Measurements from ENCODE around the gene MBP. TPM values are rescaled to one million over a fixed set of nuclear protein-coding genes. Genes with fewer than 3 reads are reported as not detected.

The MBP gene
- total RNA-seq, 1 donor from 2014 or later = 90.6 TPM

DNA sequence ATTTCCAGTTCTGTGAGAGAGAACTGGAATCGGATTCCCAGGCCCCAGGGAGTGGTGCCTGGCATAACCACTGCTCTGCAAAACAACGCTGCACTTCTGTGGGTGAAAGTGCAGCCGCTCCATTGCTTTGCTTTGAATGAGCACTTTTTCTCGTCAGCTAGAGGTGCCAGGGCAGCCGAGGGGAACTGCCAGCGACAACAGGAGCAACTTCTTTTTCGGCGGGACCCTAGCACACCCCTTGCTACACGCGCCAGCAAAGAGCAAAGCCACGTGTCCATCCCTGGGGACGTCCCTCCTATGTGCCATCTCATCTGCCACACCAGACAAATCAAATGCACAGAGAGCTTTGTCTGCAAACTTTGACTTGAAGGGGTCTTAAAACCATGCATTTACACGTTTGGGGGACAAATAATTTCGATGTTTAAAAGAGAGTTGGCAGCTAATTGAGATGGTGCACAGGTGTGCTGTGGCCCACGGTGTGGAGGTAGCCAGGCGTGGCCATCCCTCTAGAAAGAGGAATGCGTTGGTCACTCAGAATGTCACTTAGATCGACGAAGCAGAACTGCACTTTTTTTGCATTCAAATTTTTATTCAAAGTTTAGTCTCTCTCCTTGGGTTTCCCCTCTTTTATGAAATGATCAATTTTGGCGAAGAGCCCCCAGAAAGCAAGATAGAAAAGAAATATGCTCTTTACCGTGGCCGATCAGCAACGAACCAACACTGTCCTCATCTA is 151.8 kb downstream of the MBP start:
- no peaks in the 10 kb centered on the region for H3K27me3 ChIP-seq (ENCODE audit: low read depth)
- H3K4me3 ChIP-seq = no peak overlapping the region
- TF ChIP-seq, protein P1, sequence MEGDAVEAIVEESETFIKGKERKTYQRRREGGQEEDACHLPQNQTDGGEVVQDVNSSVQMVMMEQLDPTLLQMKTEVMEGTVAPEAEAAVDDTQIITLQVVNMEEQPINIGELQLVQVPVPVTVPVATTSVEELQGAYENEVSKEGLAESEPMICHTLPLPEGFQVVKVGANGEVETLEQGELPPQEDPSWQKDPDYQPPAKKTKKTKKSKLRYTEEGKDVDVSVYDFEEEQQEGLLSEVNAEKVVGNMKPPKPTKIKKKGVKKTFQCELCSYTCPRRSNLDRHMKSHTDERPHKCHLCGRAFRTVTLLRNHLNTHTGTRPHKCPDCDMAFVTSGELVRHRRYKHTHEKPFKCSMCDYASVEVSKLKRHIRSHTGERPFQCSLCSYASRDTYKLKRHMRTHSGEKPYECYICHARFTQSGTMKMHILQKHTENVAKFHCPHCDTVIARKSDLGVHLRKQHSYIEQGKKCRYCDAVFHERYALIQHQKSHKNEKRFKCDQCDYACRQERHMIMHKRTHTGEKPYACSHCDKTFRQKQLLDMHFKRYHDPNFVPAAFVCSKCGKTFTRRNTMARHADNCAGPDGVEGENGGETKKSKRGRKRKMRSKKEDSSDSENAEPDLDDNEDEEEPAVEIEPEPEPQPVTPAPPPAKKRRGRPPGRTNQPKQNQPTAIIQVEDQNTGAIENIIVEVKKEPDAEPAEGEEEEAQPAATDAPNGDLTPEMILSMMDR (IDR thresholded peaks at IDR 0.05) = no peak
- intact Hi-C loops (cut with DNase I) = no loop called here
- H3K36me3 ChIP-seq = no peaks in the 10 kb centered on the region
- ATAC-seq (no peak), DNase-seq (no peak)
- no peaks in the 10 kb centered on the region for H3K4me1 ChIP-seq
- no peaks in the 10 kb centered on the region for H3K9me3 ChIP-seq
- no peak overlapping the region for H3K27ac ChIP-seq

DNA sequence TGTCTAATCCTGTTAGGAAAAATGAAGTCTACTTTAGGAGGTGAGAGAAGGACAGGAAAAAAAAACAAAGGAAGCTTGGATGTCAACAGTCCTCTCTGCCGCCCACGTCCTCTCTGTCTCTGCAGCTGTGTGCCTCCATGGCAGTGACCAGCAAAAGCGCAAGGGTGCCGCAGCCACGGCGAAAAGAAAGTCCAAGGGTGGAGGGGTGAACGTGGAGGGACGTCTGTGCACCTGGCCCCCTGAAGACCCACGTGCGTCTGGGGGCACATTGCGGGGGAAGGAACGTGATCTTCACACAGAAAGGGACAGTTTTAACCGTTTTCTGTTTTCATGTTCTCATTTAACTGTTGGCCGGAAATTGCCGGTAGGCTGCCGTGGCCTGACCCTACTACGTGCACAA is 152.7 kb downstream of the MBP start:
- Histone ChIP-seq H3K27ac (no peak overlapping the region), H3K4me3 (no peak overlapping the region), H3K36me3 (no peaks in the 10 kb centered on the region), H3K27me3 (ENCODE audit: low read depth) (no peaks in the 10 kb centered on the region), H3K9me3 (no peaks in the 10 kb centered on the region), H3K4me1 (no peaks in the 10 kb centered on the region)
- DNase-seq (no peak), ATAC-seq (no peak)
- intact Hi-C loops (cut with DNase I) = no loop called here
- TF ChIP-seq, protein P1 (IDR thresholded peaks at IDR 0.05) = no peak

DNA sequence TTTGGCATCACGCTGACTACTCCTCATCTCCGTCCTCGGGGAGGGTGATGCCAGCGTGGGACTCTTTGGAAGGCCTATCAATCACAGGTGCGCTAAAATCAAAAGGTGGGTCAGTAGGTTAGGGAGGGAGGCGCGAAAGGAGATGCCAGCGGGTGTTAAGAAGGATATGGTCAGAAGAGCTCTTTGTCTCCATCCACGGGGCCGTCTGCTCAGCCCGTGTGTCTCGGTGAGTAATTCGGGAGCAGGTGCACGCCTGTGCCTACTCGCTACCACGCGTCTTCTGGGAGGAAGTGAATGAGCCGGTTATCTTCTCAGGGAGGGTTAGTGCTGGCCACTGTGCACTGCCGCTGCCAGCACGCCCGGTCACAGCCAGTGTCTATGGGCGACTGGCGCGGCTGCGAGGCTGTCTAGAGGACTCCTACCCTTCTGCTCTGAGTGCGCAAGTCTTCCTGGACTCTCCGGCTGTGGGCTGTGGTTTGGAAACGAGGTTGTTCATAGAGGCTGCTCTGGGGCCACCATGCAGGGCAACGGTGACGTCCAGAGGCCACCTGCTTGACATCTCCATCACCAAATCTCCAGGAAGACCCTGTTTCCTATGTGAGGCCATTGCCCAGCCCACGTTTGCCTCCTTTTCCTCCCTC is 153.4 kb downstream of the MBP start:
- Histone ChIP-seq H3K4me3 (no peak overlapping the region), H3K4me1 (no peaks in the 10 kb centered on the region), H3K9me3 (no peaks in the 10 kb centered on the region), H3K36me3 (no peaks in the 10 kb centered on the region), H3K27ac (no peak overlapping the region), H3K27me3 (ENCODE audit: low read depth) (no peaks in the 10 kb centered on the region)
- no peak for ATAC-seq
- intact Hi-C loops (cut with DNase I) = no loop called here
- TF ChIP-seq, protein P1 (IDR thresholded peaks at IDR 0.05) = no peak
- DNase-seq = no peak

DNA sequence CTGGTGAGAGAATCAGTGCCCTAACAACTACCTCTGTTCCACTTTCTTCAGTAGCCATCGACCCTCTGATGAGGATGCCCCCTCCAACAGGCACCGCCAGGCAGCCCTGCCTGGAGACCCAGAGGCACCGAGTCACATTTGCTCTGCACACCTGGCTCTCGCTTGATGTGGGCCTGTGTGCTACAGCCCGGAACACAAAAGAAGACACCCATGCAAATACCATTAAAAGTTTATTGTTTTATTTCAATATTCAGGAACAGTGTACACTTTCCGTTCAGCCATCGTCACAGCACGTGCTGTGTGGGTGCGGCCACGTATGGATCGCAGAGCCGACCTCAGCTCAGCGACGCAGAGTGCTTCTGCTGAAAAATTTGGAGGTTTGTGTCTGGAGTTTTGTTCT is 154.0 kb downstream of the MBP start:
- intact Hi-C loops (cut with DNase I) = no loop called here
- no peak overlapping the region for H3K27ac ChIP-seq
- no peaks in the 10 kb centered on the region for H3K27me3 ChIP-seq (ENCODE audit: low read depth)

DNA sequence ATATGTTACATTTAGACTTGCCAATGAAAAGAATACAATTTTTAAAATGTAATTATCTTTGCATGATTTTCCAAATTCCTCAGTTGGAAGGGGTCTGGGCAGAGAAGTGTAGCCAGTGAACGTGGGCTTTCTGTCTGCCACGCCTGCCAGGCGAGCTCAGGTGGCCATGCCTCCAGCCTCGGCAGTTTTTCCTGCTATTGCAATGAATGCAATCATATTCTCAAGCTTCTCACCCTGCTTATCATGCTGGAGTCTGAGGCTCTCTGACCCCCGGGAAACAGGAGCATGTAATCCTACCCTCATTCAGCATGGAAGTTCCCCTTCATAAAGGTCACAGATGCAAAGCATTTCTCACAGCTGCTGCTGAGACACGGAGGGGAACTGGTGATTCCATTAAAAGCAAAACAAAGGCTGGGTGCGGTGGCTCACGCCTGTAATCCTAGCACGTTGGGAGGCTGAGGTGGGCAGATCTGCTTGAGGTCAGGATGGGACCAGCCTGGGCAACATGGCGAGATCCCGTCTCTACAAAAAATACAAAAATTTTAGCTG is 154.8 kb downstream of the MBP start:
- no peak for DNase-seq
- Histone ChIP-seq H3K9me3 (no peaks in the 10 kb centered on the region), H3K4me1 (no peaks in the 10 kb centered on the region), H3K36me3 (no peaks in the 10 kb centered on the region), H3K27ac (no peak overlapping the region), H3K27me3 (ENCODE audit: low read depth) (no peaks in the 10 kb centered on the region), H3K4me3 (no peak overlapping the region)
- intact Hi-C loops (cut with DNase I) = no loop called here
- ATAC-seq = no peak
- TF ChIP-seq, protein P1 (IDR thresholded peaks at IDR 0.05) = no peak

More for the DNA sequence above, 154.0 kb downstream of the MBP start:
- H3K36me3 ChIP-seq = no peaks in the 10 kb centered on the region
- no peak overlapping the region for H3K4me3 ChIP-seq
- TF ChIP-seq, protein P1 (IDR thresholded peaks at IDR 0.05) = no peak
- ATAC-seq (no peak), DNase-seq (no peak)
- no peaks in the 10 kb centered on the region for H3K4me1 ChIP-seq
- H3K9me3 ChIP-seq = no peaks in the 10 kb centered on the region

Data from lower lobe of right lung (tissue), 2 donors.